ENCODE data around the gene OPRM1.

The OPRM1 gene

DNA sequence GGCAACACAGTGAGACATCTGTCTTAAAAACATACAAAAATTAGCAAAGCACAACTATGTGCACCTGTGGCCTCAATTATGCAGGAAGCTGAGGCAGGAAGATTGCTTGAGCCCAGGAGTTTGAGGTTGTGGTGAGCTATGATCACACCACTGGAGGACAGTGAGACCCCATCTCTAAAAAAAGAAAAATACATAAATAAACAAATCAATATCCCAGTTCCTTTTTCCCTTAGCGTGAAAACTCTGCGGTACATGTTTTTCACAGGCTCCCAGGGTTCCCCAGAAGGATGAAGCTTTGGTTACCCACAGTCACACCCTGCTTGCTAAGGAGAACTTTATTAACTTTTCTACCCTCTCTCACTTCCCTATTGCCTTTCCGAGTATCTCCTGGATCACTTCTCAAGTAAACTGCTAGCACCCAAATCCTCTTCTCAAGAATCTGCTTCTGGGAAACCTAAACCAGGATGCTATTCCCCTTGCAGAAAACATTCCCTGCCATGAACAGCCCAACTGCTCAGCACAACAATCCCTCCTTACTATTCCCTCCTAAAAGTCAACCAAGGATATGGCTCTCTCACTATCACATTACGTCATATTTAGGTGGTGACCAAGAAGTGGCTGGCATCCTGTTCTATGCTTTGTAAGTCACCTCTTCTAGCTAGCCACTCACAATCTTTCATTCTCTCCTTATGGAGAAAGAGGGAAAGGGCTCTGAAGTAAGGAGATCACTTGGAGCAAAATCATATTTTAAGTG is 195.2 kb downstream of the OPRM1 start:
- H3K27ac ChIP-seq (replicated peaks), result no peak overlapping the region

DNA sequence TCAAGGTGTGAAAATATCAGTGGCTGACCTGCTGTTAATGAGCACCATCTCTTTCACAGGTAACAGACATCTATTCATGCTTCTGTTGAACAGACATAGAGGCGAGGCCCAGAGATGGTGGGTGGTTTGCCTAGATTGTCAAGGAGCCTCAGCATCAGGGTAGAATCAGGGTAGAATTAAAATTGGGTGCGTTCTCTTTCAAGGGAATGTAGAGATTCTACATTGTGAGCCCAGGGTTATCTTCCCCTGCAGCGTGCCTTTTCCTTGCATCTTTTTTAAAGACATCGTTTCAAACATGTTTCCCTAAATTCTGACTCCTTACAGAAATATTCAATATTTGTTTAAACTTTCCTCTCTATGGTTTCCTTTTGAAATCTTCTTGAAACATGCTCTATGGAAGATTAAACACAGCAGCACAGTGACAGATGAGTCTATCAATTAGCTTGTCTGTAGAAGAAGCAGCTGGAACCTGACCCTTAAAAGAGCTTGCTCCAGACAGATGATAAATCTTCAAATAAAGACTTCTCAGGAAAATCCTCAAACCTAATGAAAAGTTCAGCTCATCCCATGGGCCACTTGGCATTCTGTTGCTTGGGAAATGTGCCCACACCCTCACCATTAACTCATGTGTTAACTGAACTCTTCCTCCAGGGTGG is 197.7 kb downstream of the OPRM1 start:
- no peaks in the 10 kb centered on the region for H3K27me3 ChIP-seq (ENCODE audit: insufficient read depth, poor library complexity, severe bottlenecking)
- TF ChIP-seq, protein P1, sequence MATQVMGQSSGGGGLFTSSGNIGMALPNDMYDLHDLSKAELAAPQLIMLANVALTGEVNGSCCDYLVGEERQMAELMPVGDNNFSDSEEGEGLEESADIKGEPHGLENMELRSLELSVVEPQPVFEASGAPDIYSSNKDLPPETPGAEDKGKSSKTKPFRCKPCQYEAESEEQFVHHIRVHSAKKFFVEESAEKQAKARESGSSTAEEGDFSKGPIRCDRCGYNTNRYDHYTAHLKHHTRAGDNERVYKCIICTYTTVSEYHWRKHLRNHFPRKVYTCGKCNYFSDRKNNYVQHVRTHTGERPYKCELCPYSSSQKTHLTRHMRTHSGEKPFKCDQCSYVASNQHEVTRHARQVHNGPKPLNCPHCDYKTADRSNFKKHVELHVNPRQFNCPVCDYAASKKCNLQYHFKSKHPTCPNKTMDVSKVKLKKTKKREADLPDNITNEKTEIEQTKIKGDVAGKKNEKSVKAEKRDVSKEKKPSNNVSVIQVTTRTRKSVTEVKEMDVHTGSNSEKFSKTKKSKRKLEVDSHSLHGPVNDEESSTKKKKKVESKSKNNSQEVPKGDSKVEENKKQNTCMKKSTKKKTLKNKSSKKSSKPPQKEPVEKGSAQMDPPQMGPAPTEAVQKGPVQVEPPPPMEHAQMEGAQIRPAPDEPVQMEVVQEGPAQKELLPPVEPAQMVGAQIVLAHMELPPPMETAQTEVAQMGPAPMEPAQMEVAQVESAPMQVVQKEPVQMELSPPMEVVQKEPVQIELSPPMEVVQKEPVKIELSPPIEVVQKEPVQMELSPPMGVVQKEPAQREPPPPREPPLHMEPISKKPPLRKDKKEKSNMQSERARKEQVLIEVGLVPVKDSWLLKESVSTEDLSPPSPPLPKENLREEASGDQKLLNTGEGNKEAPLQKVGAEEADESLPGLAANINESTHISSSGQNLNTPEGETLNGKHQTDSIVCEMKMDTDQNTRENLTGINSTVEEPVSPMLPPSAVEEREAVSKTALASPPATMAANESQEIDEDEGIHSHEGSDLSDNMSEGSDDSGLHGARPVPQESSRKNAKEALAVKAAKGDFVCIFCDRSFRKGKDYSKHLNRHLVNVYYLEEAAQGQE (IDR thresholded peaks at IDR 0.05; ENCODE audit: insufficient replicate concordance, low read depth), result no peak
- TF ChIP-seq GABPA (IDR thresholded peaks at IDR 0.05; ENCODE audit: low read depth) (no peak), SPI1 (IDR thresholded peaks at IDR 0.05; ENCODE audit: borderline replicate concordance, low read depth) (no peak), POLR2AphosphoS5 (IDR thresholded peaks at IDR 0.05; ENCODE audit: low read depth) (no peak)
- TF ChIP-seq, protein P2, sequence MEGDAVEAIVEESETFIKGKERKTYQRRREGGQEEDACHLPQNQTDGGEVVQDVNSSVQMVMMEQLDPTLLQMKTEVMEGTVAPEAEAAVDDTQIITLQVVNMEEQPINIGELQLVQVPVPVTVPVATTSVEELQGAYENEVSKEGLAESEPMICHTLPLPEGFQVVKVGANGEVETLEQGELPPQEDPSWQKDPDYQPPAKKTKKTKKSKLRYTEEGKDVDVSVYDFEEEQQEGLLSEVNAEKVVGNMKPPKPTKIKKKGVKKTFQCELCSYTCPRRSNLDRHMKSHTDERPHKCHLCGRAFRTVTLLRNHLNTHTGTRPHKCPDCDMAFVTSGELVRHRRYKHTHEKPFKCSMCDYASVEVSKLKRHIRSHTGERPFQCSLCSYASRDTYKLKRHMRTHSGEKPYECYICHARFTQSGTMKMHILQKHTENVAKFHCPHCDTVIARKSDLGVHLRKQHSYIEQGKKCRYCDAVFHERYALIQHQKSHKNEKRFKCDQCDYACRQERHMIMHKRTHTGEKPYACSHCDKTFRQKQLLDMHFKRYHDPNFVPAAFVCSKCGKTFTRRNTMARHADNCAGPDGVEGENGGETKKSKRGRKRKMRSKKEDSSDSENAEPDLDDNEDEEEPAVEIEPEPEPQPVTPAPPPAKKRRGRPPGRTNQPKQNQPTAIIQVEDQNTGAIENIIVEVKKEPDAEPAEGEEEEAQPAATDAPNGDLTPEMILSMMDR (IDR thresholded peaks at IDR 0.05; ENCODE audit: insufficient read depth, low read length), result no peak
- no peak overlapping the region for H3K27ac ChIP-seq (replicated peaks)
- no peak overlapping the region for H3K4me3 ChIP-seq (replicated peaks; ENCODE audit: insufficient read depth, low read length)
- DNase-seq (ENCODE audit: low read depth in 1 of 2, low spot score in 1 of 2), result no peak

More for the DNA sequence above, 195.2 kb downstream of the OPRM1 start:
- Histone ChIP-seq H3K4me3 (replicated peaks; ENCODE audit: insufficient read depth, low read length) (no peak overlapping the region), H3K27me3 (ENCODE audit: insufficient read depth, poor library complexity, severe bottlenecking) (no peaks in the 10 kb centered on the region)
- peak; percentile 23 to 41 for DNase-seq (ENCODE audit: low read depth in 1 of 2, low spot score in 1 of 2)
- TF ChIP-seq SPI1 (IDR thresholded peaks at IDR 0.05; ENCODE audit: borderline replicate concordance, low read depth), result peak; percentile 65; the same call in 1 of the 2 replicates
- TF ChIP-seq, protein P1 (IDR thresholded peaks at IDR 0.05; ENCODE audit: insufficient replicate concordance, low read depth), result no peak

DNA sequence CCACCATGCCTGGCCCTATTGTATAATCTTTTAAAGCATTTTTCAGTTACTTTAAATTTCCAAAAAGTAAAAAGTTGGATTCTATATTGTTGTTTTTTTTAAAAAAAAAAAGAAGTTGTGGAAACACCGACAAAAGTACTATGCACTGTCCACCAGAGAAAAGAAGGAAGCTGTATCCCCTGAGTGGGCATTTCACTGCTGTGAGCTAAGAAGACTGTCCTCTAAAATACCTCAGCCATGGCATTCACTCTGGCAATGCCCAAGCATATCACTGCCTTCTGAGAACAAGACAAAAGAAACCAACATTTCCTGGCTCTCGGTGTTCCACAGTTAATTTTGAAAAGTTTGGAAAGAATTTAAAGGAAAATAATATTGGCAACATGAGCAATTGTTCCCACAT is 199.8 kb downstream of the OPRM1 start:
- no peak overlapping the region for H3K27ac ChIP-seq (replicated peaks)
- DNase-seq (ENCODE audit: low read depth in 1 of 2, low spot score in 1 of 2), result no peak
- H3K27me3 ChIP-seq (ENCODE audit: insufficient read depth, poor library complexity, severe bottlenecking), result no peaks in the 10 kb centered on the region
- no peak overlapping the region for H3K4me3 ChIP-seq (replicated peaks; ENCODE audit: insufficient read depth, low read length)
- TF ChIP-seq, protein P2 (IDR thresholded peaks at IDR 0.05; ENCODE audit: insufficient read depth, low read length), result no peak
- TF ChIP-seq POLR2AphosphoS5 (IDR thresholded peaks at IDR 0.05; ENCODE audit: low read depth) (no peak), SPI1 (IDR thresholded peaks at IDR 0.05; ENCODE audit: borderline replicate concordance, low read depth) (no peak), GABPA (IDR thresholded peaks at IDR 0.05; ENCODE audit: low read depth) (no peak)
- TF ChIP-seq, protein P1 (IDR thresholded peaks at IDR 0.05; ENCODE audit: insufficient replicate concordance, low read depth), result no peak

Data from HL-60 (cell line).